Stimulated activated CD4-positive, alpha-beta T cell treated with anti-CD3 and anti-CD28 coated beads, Interleukin-2, amount 100 ng/mL, for 48 hours (primary cell): Measurements from ENCODE around the gene FNIP2.

Experiments
- DNase-seq, 2 donors: peaks; one replicate each; pipeline ENCODE4 v3.0.0-alpha.2; 2020

FNIP2 gene

GRCh38 chr4:158763462-158763861 lies 5.4 kb upstream of the FNIP2 start:
- DNase-seq: no peak

GRCh38 chr4:158766434-158767044 lies 2.3 kb upstream of the FNIP2 start:
- DNase-seq: no peak

GRCh38 chr4:158767451-158767850 lies 1.4 kb upstream of the FNIP2 start:
- no peak for DNase-seq

- peak; percentile 22 to 33 for DNase-seq
Observed at GRCh38 chr4:158769175-158769921, 522 bp downstream of the FNIP2 start.

GRCh38 chr4:158770671-158771070 lies 1.8 kb downstream of the FNIP2 start:
- DNase-seq: no peak

GRCh38 chr4:158771776-158772175 lies 3.0 kb downstream of the FNIP2 start:
- no peak for DNase-seq

- DNase-seq: no peak
Observed at GRCh38 chr4:158775091-158775651, 6.3 kb downstream of the FNIP2 start.

GRCh38 chr4:158776106-158776505 lies 7.3 kb downstream of the FNIP2 start:
- no peak for DNase-seq

GRCh38 chr4:158777423-158778155 lies 8.8 kb downstream of the FNIP2 start:
- DNase-seq: no peak

- no peak for DNase-seq
Observed at GRCh38 chr4:158778156-158778711, 9.4 kb downstream of the FNIP2 start.

GRCh38 chr4:158778712-158779111 lies 9.9 kb downstream of the FNIP2 start:
- DNase-seq: no peak

- no peak for DNase-seq
Observed at GRCh38 chr4:158781963-158782362, 13.1 kb downstream of the FNIP2 start.

- DNase-seq: no peak
Observed at GRCh38 chr4:158782551-158783360, 13.9 kb downstream of the FNIP2 start.

GRCh38 chr4:158783785-158784184 lies 15.0 kb downstream of the FNIP2 start:
- no peak for DNase-seq

- no peak for DNase-seq
Observed at GRCh38 chr4:158785718-158786117, 16.9 kb downstream of the FNIP2 start.

- no peak for DNase-seq
Observed at GRCh38 chr4:158786121-158786601, 17.3 kb downstream of the FNIP2 start.

- no peak for DNase-seq
Observed at GRCh38 chr4:158786955-158787354, 18.1 kb downstream of the FNIP2 start.

GRCh38 chr4:158787709-158788475 lies 19.1 kb downstream of the FNIP2 start:
- DNase-seq: no peak

- no peak for DNase-seq
Observed at GRCh38 chr4:158788516-158788915, 19.7 kb downstream of the FNIP2 start.

GRCh38 chr4:158789853-158790252 lies 21.0 kb downstream of the FNIP2 start:
- no peak for DNase-seq

GRCh38 chr4:158793021-158793420 lies 24.2 kb downstream of the FNIP2 start:
- DNase-seq: no peak
